NT2/D1 (cell line): ENCODE results near the gene ADAMTS2.

Source experiments
- SUZ12 ChIP-seq: IDR thresholded peaks from 2 replicates; pipeline ENCODE4 v1.6.1; 2011; ENCODE audit not compliant: insufficient read length, insufficient read depth; ENCODE audit errors: extremely low read depth
- YY1 ChIP-seq: IDR thresholded peaks from 2 replicates; pipeline ENCODE4 v1.6.1; 2011; ENCODE audit not compliant: insufficient read length, insufficient read depth
- ZNF274 ChIP-seq: IDR thresholded peaks from 2 replicates; pipeline ENCODE4 v1.6.1; 2011; ENCODE audit warnings: mild to moderate bottlenecking, low read depth, low read length

- TF ChIP-seq YY1 (no peak), ZNF274 (no peak), SUZ12 (no peak)
Observed at GRCh38 chr5:179361037-179361603, 15.9 kb upstream of the ADAMTS2 start.
